Trophoblast cell (in vitro differentiated cells and primary cell): ENCODE results near the gene MMP14.
"Not testable (repeated sequence)": the region's sequence is repeated elsewhere in the genome, so short reads cannot be mapped to it uniquely, and the experiment has no call there.

Experiments used
- DNase-seq, 2 donors: peaks; one replicate each; pipeline ENCODE4 v3.0.0-alpha.2; 2016
- H2AFZ ChIP-seq: 2 replicates; pipeline ENCODE4 v1.6.1; 2013; ENCODE audit warnings: low read length, moderate library complexity, mild to moderate bottlenecking; ENCODE audit not compliant: insufficient read depth, poor library complexity
- H2AK5ac ChIP-seq: 2 replicates; pipeline ENCODE4 v1.6.1; 2013; ENCODE audit warnings: mild to moderate bottlenecking, low read length
- H2BK120ac ChIP-seq: 2 replicates; pipeline ENCODE4 v1.6.1; 2013; ENCODE audit warnings: low read length, mild to moderate bottlenecking, moderate library complexity; ENCODE audit not compliant: insufficient read depth, poor library complexity
- H2BK12ac ChIP-seq: 2 replicates; pipeline ENCODE4 v1.6.1; 2013; ENCODE audit warnings: mild to moderate bottlenecking, low read length, moderate library complexity
- H2BK5ac ChIP-seq: 2 replicates; pipeline ENCODE4 v1.6.1; 2013; ENCODE audit warnings: low read length, low read depth, moderate library complexity, mild to moderate bottlenecking; ENCODE audit not compliant: poor library complexity
- H3K14ac ChIP-seq: 2 replicates; pipeline ENCODE4 v1.6.1; 2013; ENCODE audit warnings: mild to moderate bottlenecking, low read length
- H3K18ac ChIP-seq: 2 replicates; pipeline ENCODE4 v1.6.1; 2013; ENCODE audit warnings: mild to moderate bottlenecking, low read length
- H3K23ac ChIP-seq: 2 replicates; pipeline ENCODE4 v1.6.1; 2013; ENCODE audit warnings: low read length
- H3K27ac ChIP-seq: 2 replicates; pipeline ENCODE4 v1.5.1; 2013; ENCODE audit warnings: low read depth, mild to moderate bottlenecking, inconsistent platforms, low read length, moderate library complexity
- H3K27me3 ChIP-seq: 2 replicates; pipeline ENCODE4 v1.6.1; 2013; ENCODE audit warnings: inconsistent platforms, mild to moderate bottlenecking, low read length, moderate library complexity; ENCODE audit not compliant: insufficient read depth
- H3K36me3 ChIP-seq, 2 experiments: 1 replicate in 1 of 2; 2 replicates in 1 of 2; pipeline ENCODE4 v1.6.1; 2013; ENCODE audit warnings: low read length in 2 of 2, mild to moderate bottlenecking in 2 of 2, moderate library complexity in 1 of 2; ENCODE audit not compliant: insufficient read depth in 2 of 2, control insufficient read depth in 1 of 2
- H3K4ac ChIP-seq: 2 replicates; pipeline ENCODE4 v1.6.1; 2013; ENCODE audit warnings: low read depth, mild to moderate bottlenecking, low read length, moderate library complexity
- H3K4me1 ChIP-seq, 2 experiments: 1 replicate in 1 of 2; 2 replicates in 1 of 2; pipeline ENCODE4 v1.6.1; 2013; ENCODE audit warnings: low read length in 2 of 2, mild to moderate bottlenecking in 2 of 2, moderate library complexity in 1 of 2; ENCODE audit not compliant: insufficient read depth in 2 of 2, control insufficient read depth in 1 of 2
- H3K4me2 ChIP-seq: 2 replicates; pipeline ENCODE4 v1.6.1; 2013; ENCODE audit warnings: inconsistent platforms, mild to moderate bottlenecking, low read length, moderate library complexity
- H3K4me3 ChIP-seq: 2 replicates; pipeline ENCODE4 v1.5.1; 2013; ENCODE audit warnings: mild to moderate bottlenecking, low read depth, low read length, inconsistent platforms
- H3K79me1 ChIP-seq: one replicate; pipeline ENCODE4 v1.6.1; 2013; ENCODE audit warnings: low read length
- H3K79me2 ChIP-seq: 2 replicates; pipeline ENCODE4 v1.6.1; 2013; ENCODE audit warnings: low read length, mild to moderate bottlenecking; ENCODE audit not compliant: control insufficient read depth, insufficient read depth, poor library complexity
- H3K9ac ChIP-seq: 2 replicates; pipeline ENCODE4 v1.6.1; 2013; ENCODE audit warnings: mild to moderate bottlenecking, low read length
- H3K9me3 ChIP-seq: 2 replicates; pipeline ENCODE4 v1.6.1; 2013; ENCODE audit warnings: low read depth, mild to moderate bottlenecking, control low read depth, inconsistent platforms, low read length; ENCODE audit not compliant: insufficient read depth
- H4K12ac ChIP-seq: 2 replicates; pipeline ENCODE4 v1.6.1; 2013; ENCODE audit warnings: low read depth, mild to moderate bottlenecking, low read length, moderate library complexity
- H4K8ac ChIP-seq: 2 replicates; pipeline ENCODE4 v1.6.1; 2013; ENCODE audit warnings: low read depth, mild to moderate bottlenecking, low read length, moderate library complexity
- H4K91ac ChIP-seq: one replicate; pipeline ENCODE4 v1.6.1; 2013; ENCODE audit warnings: low read depth, mild to moderate bottlenecking, low read length, moderate library complexity
- WGBS: extraction: QIAGEN DNeasy Blood & Tissue Kit; methylation state at CpG from one replicate; pipeline ENCODE4 v1.1.7; 2013; ENCODE audit warnings: missing lambda C conversion rate; ENCODE audit not compliant: insufficient read length, insufficient coverage; ENCODE audit errors: extremely low coverage; 5-methylcytosine and 5-hydroxymethylcytosine counted together

The MMP14 gene

GRCh38 chr14:22854963-22855724 is 18.8 kb downstream of the MMP14 start:
- Histone ChIP-seq H3K23ac (no peak overlapping the region), H3K36me3 (no peaks in the 10 kb centered on the region), H3K27me3 (no peaks in the 10 kb centered on the region), H3K79me2 (peaks cover 2% of the 10 kb centered on the region), H2BK120ac (no peak overlapping the region), H3K9me3 (no peaks in the 10 kb centered on the region), H4K12ac (no peak overlapping the region), H3K14ac (no peak overlapping the region), H2AK5ac (no peak overlapping the region), H4K91ac (no peak overlapping the region), H3K18ac (no peak overlapping the region), H3K9ac (no peak overlapping the region), H2AFZ (no peak overlapping the region), H4K8ac (no peak overlapping the region), H3K4me1 (peaks cover 12 to 16% of the 10 kb centered on the region in 2 experiments), H3K27ac (no peak overlapping the region), H2BK5ac (no peak overlapping the region), H3K4ac (no peak overlapping the region), H3K79me1 (peaks cover 6% of the 10 kb centered on the region), H3K4me2 (no peak overlapping the region), H2BK12ac (peak overlapping the region; percentile 36), H3K4me3 (no peak overlapping the region)
- DNase-seq, result no peak
- WGBS, result no CpG with 5 or more reads among the region's 8 CpGs

GRCh38 chr14:22856428-22856827 is 20.0 kb downstream of the MMP14 start:
- H2BK120ac ChIP-seq, result no peak overlapping the region

GRCh38 chr14:22860377-22860776 is 24.0 kb downstream of the MMP14 start:
- no CpG with 5 or more reads among the region's 3 CpGs for WGBS
- H2AFZ ChIP-seq, H2BK5ac ChIP-seq, H3K36me3 ChIP-seq, H3K79me1 ChIP-seq, H2BK12ac ChIP-seq, H3K4me2 ChIP-seq, H3K4me3 ChIP-seq, H4K12ac ChIP-seq, H3K9ac ChIP-seq, H3K4ac ChIP-seq, H4K91ac ChIP-seq, H3K79me2 ChIP-seq, H3K27ac ChIP-seq, H3K14ac ChIP-seq, H3K9me3 ChIP-seq, H3K27me3 ChIP-seq, H3K18ac ChIP-seq, H2AK5ac ChIP-seq, H3K23ac ChIP-seq, H3K4me1 ChIP-seq, DNase-seq, H4K8ac ChIP-seq, H2BK120ac ChIP-seq: not testable (repeated sequence)

More at GRCh38 chr14:22856428-22856827, 20.0 kb downstream of the MMP14 start:
- no peaks in the 10 kb centered on the region for H3K9me3 ChIP-seq
- no peak overlapping the region for H3K23ac ChIP-seq
- H3K9ac ChIP-seq, result no peak overlapping the region
- no peak overlapping the region for H2BK5ac ChIP-seq
- no peak overlapping the region for H4K8ac ChIP-seq
- no peak overlapping the region for H3K14ac ChIP-seq
- H3K4ac ChIP-seq, result no peak overlapping the region
- peaks cover 2% of the 10 kb centered on the region for H3K79me2 ChIP-seq
- no peak overlapping the region for H4K91ac ChIP-seq
- H4K12ac ChIP-seq, result no peak overlapping the region
- no peak for DNase-seq
- H3K4me3 ChIP-seq, result no peak overlapping the region
- peaks cover 2 to 6% of the 10 kb centered on the region in 2 experiments for H3K4me1 ChIP-seq
- H3K27ac ChIP-seq, result no peak overlapping the region
- H2AFZ ChIP-seq, result no peak overlapping the region
- H3K18ac ChIP-seq, result no peak overlapping the region
- no CpG with 5 or more reads among the region's 5 CpGs for WGBS
- H3K79me1 ChIP-seq, result peaks cover 6% of the 10 kb centered on the region
- no peaks in the 10 kb centered on the region for H3K36me3 ChIP-seq
- H2AK5ac ChIP-seq, result no peak overlapping the region
- no peak overlapping the region for H3K4me2 ChIP-seq
- H3K27me3 ChIP-seq, result no peaks in the 10 kb centered on the region
- H2BK12ac ChIP-seq, result no peak overlapping the region

GRCh38 chr14:22861651-22862050 is 25.3 kb downstream of the MMP14 start:
- Histone ChIP-seq H3K9me3 (no peaks in the 10 kb centered on the region), H3K4me2 (no peak overlapping the region), H3K79me1 (no peaks in the 10 kb centered on the region), H3K23ac (no peak overlapping the region), H3K4ac (no peak overlapping the region), H3K36me3 (no peaks in the 10 kb centered on the region), H3K14ac (no peak overlapping the region), H3K9ac (no peak overlapping the region), H2AFZ (no peak overlapping the region), H4K91ac (no peak overlapping the region), H4K12ac (no peak overlapping the region), H2BK12ac (no peak overlapping the region), H4K8ac (no peak overlapping the region), H2BK120ac (no peak overlapping the region), H2AK5ac (no peak overlapping the region), H3K27me3 (no peaks in the 10 kb centered on the region), H3K4me3 (no peak overlapping the region), H3K18ac (no peak overlapping the region), H3K79me2 (no peaks in the 10 kb centered on the region), H3K27ac (no peak overlapping the region), H3K4me1 (no peaks in the 10 kb centered on the region), H2BK5ac (no peak overlapping the region)
- no peak for DNase-seq
